ENCODE results near the gene NPPB. TPM values are rescaled to one million over a fixed set of nuclear protein-coding genes. Genes with fewer than 3 reads are reported as not detected.
A peak's percentile ranks its signal among the peaks of the same experiment; 100 is the strongest.

NPPB gene
- total RNA-seq, 1 donor: not detected

GRCh38 chr1:11860587-11860986 lies 1.8 kb upstream of the NPPB start:
- Histone ChIP-seq H3K27ac (ENCODE audit: low read depth, low read length) (no peak overlapping the region), H4K20me1 (ENCODE audit: insufficient read depth, low read length) (peaks cover 2% of the 10 kb centered on the region), H3K36me3 (ENCODE audit: insufficient read depth, low read length) (no peaks in the 10 kb centered on the region), H3K4me2 (ENCODE audit: insufficient read depth, low read length) (no peak overlapping the region), H3K79me2 (ENCODE audit: insufficient read depth, low read length) (no peaks in the 10 kb centered on the region), H3K9me3 (ENCODE audit: low read depth, low read length) (no peaks in the 10 kb centered on the region), H3K4me1 (ENCODE audit: insufficient read depth, low read length) (no peaks in the 10 kb centered on the region), H3K27me3 (ENCODE audit: insufficient read depth, low read length) (peaks cover 37% of the 10 kb centered on the region), H2AFZ (ENCODE audit: low read length) (no peak overlapping the region), H3K4me3 (ENCODE audit: insufficient read depth, low read length) (no peak overlapping the region)
- DNase-seq (ENCODE audit: insufficient read length, low spot score, missing footprints): peak; percentile 29
- TF ChIP-seq, protein P1, sequence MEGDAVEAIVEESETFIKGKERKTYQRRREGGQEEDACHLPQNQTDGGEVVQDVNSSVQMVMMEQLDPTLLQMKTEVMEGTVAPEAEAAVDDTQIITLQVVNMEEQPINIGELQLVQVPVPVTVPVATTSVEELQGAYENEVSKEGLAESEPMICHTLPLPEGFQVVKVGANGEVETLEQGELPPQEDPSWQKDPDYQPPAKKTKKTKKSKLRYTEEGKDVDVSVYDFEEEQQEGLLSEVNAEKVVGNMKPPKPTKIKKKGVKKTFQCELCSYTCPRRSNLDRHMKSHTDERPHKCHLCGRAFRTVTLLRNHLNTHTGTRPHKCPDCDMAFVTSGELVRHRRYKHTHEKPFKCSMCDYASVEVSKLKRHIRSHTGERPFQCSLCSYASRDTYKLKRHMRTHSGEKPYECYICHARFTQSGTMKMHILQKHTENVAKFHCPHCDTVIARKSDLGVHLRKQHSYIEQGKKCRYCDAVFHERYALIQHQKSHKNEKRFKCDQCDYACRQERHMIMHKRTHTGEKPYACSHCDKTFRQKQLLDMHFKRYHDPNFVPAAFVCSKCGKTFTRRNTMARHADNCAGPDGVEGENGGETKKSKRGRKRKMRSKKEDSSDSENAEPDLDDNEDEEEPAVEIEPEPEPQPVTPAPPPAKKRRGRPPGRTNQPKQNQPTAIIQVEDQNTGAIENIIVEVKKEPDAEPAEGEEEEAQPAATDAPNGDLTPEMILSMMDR (IDR thresholded peaks at IDR 0.05; ENCODE audit: extremely low read depth, low read depth, low read length): no peak

DNA sequence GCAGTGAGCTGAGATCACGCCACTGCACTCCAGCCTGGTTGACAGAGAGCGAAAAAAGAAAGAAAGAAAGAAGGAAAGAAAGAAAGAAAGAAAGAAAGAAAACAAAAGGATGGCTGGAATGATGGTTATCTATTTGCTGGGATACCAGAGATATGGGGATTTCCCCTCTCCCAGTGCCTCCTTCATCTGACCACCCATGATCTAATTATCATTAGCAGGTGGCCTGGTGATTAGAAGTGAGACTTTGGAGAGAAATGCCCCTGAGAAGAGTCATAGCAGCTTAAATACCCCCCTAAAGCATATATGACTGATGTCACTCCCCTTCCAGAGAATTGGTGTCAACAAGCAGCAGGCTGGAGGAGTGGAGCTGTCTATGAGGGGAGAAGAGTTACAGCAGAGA lies 1.3 kb upstream of the NPPB start:
- H3K4me2 ChIP-seq (ENCODE audit: insufficient read depth, low read length): no peak overlapping the region
- DNase-seq (ENCODE audit: insufficient read length, low spot score, missing footprints): peak; percentile 62
- H3K4me3 ChIP-seq (ENCODE audit: insufficient read depth, low read length): no peak overlapping the region
- H2AFZ ChIP-seq (ENCODE audit: low read length): no peak overlapping the region
- peaks cover 37% of the 10 kb centered on the region for H3K27me3 ChIP-seq (ENCODE audit: insufficient read depth, low read length)
- H4K20me1 ChIP-seq (ENCODE audit: insufficient read depth, low read length): peaks cover 2% of the 10 kb centered on the region
- H3K79me2 ChIP-seq (ENCODE audit: insufficient read depth, low read length): no peaks in the 10 kb centered on the region
- H3K9me3 ChIP-seq (ENCODE audit: low read depth, low read length): no peaks in the 10 kb centered on the region
- no peak overlapping the region for H3K27ac ChIP-seq (ENCODE audit: low read depth, low read length)
- TF ChIP-seq, protein P1 (IDR thresholded peaks at IDR 0.05; ENCODE audit: extremely low read depth, low read depth, low read length): no peak
- H3K4me1 ChIP-seq (ENCODE audit: insufficient read depth, low read length): no peaks in the 10 kb centered on the region
- H3K36me3 ChIP-seq (ENCODE audit: insufficient read depth, low read length): no peaks in the 10 kb centered on the region

DNA sequence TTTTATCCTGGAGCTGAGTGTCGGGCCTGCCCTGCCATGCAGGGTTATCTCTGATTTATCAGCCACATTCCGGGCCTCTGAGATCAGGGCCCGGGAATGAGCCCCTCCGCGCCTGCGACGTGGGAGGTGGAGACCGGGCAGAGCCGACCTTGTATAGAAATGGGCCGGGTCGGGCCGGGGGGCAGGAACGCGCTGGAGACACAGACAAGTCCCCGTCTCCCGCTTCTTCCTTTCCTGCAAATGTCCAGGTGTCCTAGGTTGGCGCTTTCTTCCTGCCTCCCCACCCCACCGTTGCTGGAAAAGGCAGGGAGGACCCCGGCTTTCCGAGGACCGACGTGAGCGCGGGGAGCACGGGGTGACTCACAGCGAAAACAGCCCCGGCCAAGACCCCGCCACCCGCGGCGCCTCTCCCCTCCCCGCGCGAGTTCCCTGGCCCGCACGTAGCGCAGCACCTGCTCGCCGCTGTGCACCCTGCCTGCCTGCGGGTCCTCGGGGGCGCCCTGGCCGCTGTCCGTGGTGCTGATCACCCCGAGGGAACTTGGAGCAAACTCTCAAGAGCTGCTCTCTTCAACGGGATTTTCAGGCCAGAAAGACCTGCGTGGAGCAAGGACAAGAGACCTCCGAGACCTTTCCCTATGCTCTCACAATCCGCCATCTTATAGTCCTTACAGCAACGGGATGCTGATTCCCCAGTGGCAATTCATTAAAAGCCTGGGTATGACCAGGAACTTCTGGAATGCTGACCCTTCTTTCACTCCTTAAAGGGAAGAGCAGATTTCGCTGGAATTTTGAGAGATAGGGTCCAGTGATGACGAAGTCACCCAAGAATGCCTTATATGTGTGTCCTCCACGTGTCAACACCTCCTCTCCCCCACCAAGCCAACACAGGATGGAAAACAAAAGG lies 475 bp upstream of the NPPB start:
- Histone ChIP-seq H3K4me2 (ENCODE audit: insufficient read depth, low read length) (no peak overlapping the region), H4K20me1 (ENCODE audit: insufficient read depth, low read length) (peaks cover 2% of the 10 kb centered on the region), H3K36me3 (ENCODE audit: insufficient read depth, low read length) (no peaks in the 10 kb centered on the region), H3K4me3 (ENCODE audit: insufficient read depth, low read length) (no peak overlapping the region), H3K79me2 (ENCODE audit: insufficient read depth, low read length) (no peaks in the 10 kb centered on the region), H3K4me1 (ENCODE audit: insufficient read depth, low read length) (no peaks in the 10 kb centered on the region), H3K27ac (ENCODE audit: low read depth, low read length) (no peak overlapping the region), H3K27me3 (ENCODE audit: insufficient read depth, low read length) (peaks cover 37% of the 10 kb centered on the region), H3K9me3 (ENCODE audit: low read depth, low read length) (no peaks in the 10 kb centered on the region), H2AFZ (ENCODE audit: low read length) (no peak overlapping the region)
- TF ChIP-seq, protein P1 (IDR thresholded peaks at IDR 0.05; ENCODE audit: extremely low read depth, low read depth, low read length): peak; percentile 23
- peak; percentile 91 for DNase-seq (ENCODE audit: insufficient read length, low spot score, missing footprints)

- Histone ChIP-seq H3K4me1 (ENCODE audit: insufficient read depth, low read length) (no peaks in the 10 kb centered on the region), H3K4me3 (ENCODE audit: insufficient read depth, low read length) (no peak overlapping the region), H4K20me1 (ENCODE audit: insufficient read depth, low read length) (peaks cover 2% of the 10 kb centered on the region), H3K9me3 (ENCODE audit: low read depth, low read length) (no peaks in the 10 kb centered on the region), H3K27me3 (ENCODE audit: insufficient read depth, low read length) (peaks cover 37% of the 10 kb centered on the region), H3K4me2 (ENCODE audit: insufficient read depth, low read length) (no peak overlapping the region), H3K79me2 (ENCODE audit: insufficient read depth, low read length) (no peaks in the 10 kb centered on the region), H3K36me3 (ENCODE audit: insufficient read depth, low read length) (no peaks in the 10 kb centered on the region), H3K27ac (ENCODE audit: low read depth, low read length) (no peak overlapping the region), H2AFZ (ENCODE audit: low read length) (no peak overlapping the region)
- TF ChIP-seq, protein P1 (IDR thresholded peaks at IDR 0.05; ENCODE audit: extremely low read depth, low read depth, low read length): no peak
- peak; percentile 15 for DNase-seq (ENCODE audit: insufficient read length, low spot score, missing footprints)
These were observed 587 bp downstream of the NPPB start for GRCh38 chr1:11858158-11858557.

Data from osteoblast (primary cell).